ENCODE measurements around the gene SQSTM1. TPM values are rescaled to one million over a fixed set of nuclear protein-coding genes. Genes with fewer than 3 reads are reported as not detected.
A peak's percentile ranks its signal among the peaks of the same experiment; 100 is the strongest.
"Not testable (repeated sequence)": the region's sequence is repeated elsewhere in the genome, so short reads cannot be mapped to it uniquely, and the experiment has no call there.

Gene SQSTM1
- total RNA-seq, 2 donors from 2014 or later: 302 to 316 TPM

DNA sequence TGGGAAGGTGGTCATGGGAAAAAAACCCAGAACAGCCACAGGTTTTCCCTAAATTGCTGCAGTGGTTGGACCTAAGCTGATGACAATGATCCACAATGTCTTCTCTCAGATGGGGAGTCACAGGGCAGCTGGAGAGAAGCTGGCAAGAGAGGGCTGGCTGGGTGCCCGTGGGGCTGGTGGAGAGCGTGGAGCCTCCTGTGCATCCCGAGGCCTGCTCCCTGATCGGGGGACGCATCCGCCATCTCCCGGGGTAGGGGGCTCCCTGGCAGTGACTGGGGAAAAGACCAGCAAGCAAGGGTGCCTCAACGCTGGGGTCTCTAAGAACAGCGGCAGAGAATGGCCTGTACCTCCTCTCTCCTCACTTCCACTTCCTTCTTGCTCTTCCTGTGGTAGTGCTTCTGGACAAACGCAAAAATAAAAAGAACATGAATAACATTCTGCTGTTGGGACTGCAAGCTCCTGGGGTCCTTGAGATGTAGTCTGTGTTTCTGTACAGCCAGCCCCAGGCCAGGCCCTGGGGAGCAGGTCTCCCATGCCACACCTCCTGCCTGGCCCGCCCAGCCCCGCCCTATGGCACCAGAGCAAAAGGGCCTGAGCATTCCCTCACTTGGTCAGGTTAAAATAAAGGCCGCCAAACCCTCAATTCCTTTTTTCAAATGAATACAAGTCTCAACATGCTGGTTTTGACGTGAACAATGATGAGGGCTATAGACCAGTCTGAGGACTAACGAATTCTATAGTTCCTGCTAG is 45.0 kb downstream of the SQSTM1 start:
- intact Hi-C loops (cut with DNase I): no loop called here
- ATAC-seq: no peak
- no peak for DNase-seq

- intact Hi-C loops (cut with DNase I): no loop called here
- DNase-seq (no peak), ATAC-seq (no peak)
Observed at GRCh38 chr5:179866241-179867078, 45.8 kb downstream of the SQSTM1 start.

GRCh38 chr5:179867079-179867465 is 46.4 kb downstream of the SQSTM1 start:
- intact Hi-C loops (cut with DNase I): no loop called here
- DNase-seq: no peak

DNA sequence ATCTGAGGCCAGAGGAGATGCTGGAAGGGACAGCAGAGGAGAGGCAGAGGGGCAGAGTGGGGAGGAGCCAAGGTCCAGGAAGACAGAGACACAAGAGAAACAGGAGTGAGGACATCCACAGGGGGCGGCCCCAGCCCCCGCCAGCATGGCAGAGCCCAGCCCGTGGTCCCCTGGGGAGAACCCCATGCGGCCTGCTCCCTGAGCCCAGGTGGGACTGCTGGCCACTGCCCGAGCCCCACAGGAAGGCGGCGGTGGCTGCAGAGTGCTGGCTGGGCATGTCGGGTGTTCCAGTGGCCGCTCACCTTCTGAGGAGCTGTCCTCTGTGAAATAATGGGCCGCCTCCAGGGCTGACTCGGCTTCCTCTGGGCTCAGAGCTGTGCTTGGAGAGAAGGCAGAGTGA is 46.8 kb downstream of the SQSTM1 start:
- no peak for ATAC-seq

More at GRCh38 chr5:179867079-179867465, 46.4 kb downstream of the SQSTM1 start:
- ATAC-seq: no peak

GRCh38 chr5:179868541-179868940 is 47.8 kb downstream of the SQSTM1 start:
- DNase-seq (no peak), ATAC-seq (no peak)
- intact Hi-C loops (cut with DNase I): no loop called here

More for the DNA sequence above, 46.8 kb downstream of the SQSTM1 start:
- intact Hi-C loops (cut with DNase I): no loop called here
- no peak for DNase-seq

DNA sequence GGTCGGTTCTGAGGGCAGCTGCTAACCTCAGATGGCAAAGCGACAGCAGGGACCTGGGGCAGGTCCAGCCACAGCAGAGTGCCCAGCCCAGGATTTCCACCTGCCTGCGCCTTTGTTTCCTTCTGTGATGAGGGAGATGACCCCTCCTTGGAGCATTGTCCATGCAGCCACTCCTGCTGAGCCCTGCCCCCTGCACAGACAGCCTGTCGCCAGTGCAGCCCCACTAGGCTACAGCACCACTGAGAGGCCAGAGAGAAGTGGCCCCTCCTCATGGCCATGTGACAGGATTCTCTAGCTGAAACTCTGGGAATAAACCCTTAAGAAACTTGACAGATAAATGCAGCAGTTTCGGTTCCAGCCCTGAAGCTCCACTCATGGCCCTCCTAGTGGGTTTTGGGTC is 48.4 kb downstream of the SQSTM1 start:
- no peak for ATAC-seq
- intact Hi-C loops (cut with DNase I): no loop called here
- no peak for DNase-seq

DNA sequence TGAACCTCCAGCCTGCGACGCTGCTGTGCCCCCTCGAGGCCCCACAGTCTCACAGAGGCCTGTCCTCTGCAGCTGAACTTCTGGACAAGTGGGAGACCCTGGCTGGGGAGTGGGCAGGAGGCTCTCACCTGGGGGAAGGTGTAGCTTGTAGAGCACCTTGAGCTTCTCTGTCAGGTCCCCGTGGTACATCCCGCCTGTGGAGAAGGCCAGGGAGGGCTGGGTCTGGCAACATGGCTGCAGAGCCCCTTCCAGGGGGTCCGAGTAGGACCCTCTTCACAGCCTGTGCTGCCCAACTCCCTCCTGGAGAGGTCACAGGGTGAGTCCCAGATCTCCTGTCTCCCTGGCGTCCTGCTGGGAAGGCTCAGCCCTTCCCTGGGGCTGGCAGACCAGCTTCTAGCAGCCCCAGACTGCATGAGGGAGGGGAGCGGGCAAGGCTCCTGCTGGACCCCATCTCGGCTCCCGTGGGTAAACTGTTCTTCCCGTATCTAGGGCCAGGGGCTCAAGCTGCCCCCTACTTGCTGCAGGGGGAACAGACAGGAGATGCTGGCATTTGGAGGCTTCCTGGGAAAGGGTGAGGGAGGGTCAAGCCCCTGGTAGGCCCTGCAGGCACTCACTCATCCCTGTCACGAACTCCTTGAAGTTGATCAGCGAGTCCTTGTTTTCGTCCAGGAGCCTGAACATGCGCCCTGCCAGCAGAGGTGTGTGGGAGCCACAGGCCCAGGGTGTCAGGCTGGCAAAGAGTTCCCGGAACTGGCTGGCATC is 49.1 kb downstream of the SQSTM1 start:
- intact Hi-C loops (cut with DNase I): no loop called here
- DNase-seq: no peak
- peak in 1 of 2 donors; percentile 9 for ATAC-seq

DNA sequence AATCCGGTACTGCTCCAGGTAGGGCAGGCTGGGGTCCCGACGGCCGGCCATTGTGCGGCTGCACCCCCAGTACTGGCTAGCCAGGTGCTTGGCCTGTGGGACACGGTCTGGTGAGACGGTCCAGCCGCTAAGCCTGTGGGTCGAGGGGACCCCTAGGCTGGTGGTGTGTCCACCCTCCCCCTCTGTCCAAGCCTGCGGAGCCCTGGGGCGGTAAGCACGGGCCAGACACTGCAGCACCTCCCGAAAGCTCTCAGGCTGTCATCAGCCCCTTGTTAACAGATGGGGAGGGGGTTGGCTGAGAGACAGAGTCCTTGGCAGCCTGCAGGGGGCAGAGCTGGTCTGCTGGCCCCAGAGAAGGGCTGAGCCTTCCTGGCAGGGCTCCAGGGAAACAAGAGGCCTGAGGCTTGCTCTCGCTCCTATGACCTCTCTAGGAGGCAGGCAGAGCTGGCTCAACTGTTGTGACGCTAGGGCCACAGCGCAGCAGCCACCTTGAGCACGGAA is 49.7 kb downstream of the SQSTM1 start:
- intact Hi-C loops (cut with DNase I): no loop called here
- ATAC-seq (peak; percentile 62 to 83), DNase-seq (peak; percentile 83)

- ATAC-seq: no peak
- intact Hi-C loops (cut with DNase I): no loop called here
- no peak for DNase-seq
Observed at GRCh38 chr5:179870952-179871351, 50.2 kb downstream of the SQSTM1 start.

- DNase-seq; ATAC-seq; intact Hi-C loops (cut with DNase I): not testable (repeated sequence)
Observed at GRCh38 chr5:179871533-179871932, 50.8 kb downstream of the SQSTM1 start.

GRCh38 chr5:179872055-179872827 is 51.5 kb downstream of the SQSTM1 start:
- ATAC-seq (no peak), DNase-seq (no peak)
- intact Hi-C loops (cut with DNase I): no loop called here

- DNase-seq (no peak), ATAC-seq (no peak)
- intact Hi-C loops (cut with DNase I): no loop called here
Observed at GRCh38 chr5:179872828-179873575, 52.3 kb downstream of the SQSTM1 start.

GRCh38 chr5:179873588-179874110 is 52.9 kb downstream of the SQSTM1 start:
- ATAC-seq: no peak
- intact Hi-C loops (cut with DNase I): no loop called here
- DNase-seq: no peak

- intact Hi-C loops (cut with DNase I): no loop called here
- ATAC-seq: no peak
- DNase-seq: no peak
Observed at GRCh38 chr5:179874136-179874535, 53.4 kb downstream of the SQSTM1 start.

GRCh38 chr5:179874536-179875292 is 54.0 kb downstream of the SQSTM1 start:
- intact Hi-C loops (cut with DNase I): no loop called here
- DNase-seq (no peak), ATAC-seq (no peak)

DNA sequence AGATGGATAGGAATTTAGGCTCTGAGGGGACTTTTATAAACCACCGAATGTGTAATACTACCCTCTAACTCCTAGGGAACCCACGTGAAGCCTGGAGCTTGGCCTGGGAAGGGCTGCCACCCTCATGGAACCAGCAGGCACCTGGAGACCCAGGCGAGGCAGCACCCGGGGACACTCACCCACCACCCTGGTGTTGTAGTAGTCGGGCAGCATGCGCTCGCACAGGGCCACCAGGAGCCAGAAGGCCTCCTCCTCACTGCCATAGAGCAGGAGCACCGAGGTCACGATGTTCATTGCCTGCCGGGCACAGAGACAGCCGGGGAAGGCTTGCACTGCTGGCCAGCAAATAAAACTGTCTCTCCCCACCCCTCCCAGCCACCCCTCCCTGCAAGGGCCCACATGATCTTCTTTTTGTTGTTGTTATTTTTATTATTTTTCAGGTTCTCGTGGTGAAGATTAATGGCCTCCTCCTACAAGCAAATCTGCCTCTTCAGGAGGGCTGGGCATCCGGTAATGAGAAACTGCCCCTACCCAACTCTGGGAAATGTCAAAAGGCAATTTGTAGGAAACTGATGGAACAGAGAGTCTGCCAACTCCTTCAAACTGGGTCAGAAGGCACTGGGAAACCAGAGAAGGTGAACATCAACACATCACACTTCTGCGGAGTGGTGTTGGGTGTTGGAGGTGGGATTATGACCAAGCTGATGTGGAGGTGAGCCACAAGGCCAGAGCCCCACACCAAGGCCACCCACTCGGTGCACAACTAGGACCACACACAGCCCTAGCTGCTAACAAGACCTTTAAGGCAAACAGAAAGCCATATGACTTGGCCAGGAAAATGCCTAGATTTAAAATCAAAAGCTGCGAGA is 55.3 kb downstream of the SQSTM1 start:
- no peak for DNase-seq
- no peak for ATAC-seq
- intact Hi-C loops (cut with DNase I): no loop called here

Data from left cardiac atrium (tissue), 4 donors.